ENCODE results near the gene SH3BGRL2. TPM values are rescaled to one million over a fixed set of nuclear protein-coding genes. Genes with fewer than 3 reads are reported as not detected.

The SH3BGRL2 gene
- total and polyA plus RNA-seq, 2 of the 4 experiments (the other 2 are of a cell fraction): 2.4 to 5.6 TPM

DNA sequence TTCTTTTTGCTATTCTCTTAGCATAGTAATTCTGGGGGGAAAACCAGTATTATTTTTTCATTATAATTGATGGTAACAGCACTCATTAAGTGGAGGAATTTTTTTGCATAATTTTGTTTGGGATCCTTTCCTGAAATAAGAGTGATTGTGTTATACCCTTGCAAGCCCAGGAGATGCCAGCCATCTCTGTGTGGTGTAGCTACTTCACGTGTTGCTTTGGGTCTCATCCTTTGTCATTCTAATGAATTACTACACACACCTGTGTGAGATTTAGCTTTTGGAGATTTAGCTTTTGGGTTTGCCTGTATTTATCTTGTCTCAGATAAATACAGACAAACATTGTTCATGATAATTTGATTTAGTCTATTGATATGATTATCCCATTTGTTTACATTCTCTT is 76.5 kb downstream of the SH3BGRL2 start:
- H2AK5ac ChIP-seq (ENCODE audit: low read depth, low read length): no peak overlapping the region
- no peaks in the 10 kb centered on the region for H3K4me1 ChIP-seq (ENCODE audit: control insufficient read depth, insufficient read depth, low read length)
- no peak overlapping the region for H3K56ac ChIP-seq (ENCODE audit: extremely low read depth, insufficient read depth, low read length)
- no peak overlapping the region for H3K27ac ChIP-seq (ENCODE audit: insufficient read depth, low read length)
- no peak overlapping the region for H3K4me3 ChIP-seq (ENCODE audit: insufficient read depth, low read depth, low read length)
- H2BK20ac ChIP-seq (ENCODE audit: low read depth, low read length): no peak overlapping the region
- DNase-seq (no peak), ATAC-seq (ENCODE audit: low read depth) (no peak)
- H3K27me3 ChIP-seq (ENCODE audit: control insufficient read depth, insufficient read depth, low read length): no peaks in the 10 kb centered on the region; the same call in 1 of the 2 replicates
- in situ Hi-C loops (cut with MboI; ENCODE audit: low sequenced_read_pairs) (no loop called here), dilution Hi-C loops (cut with HindIII; ENCODE audit: low sequenced_read_pairs, unreplicated experiment) (no loop called here), intact Hi-C loops (cut with micrococcal nuclease) (no loop called here)
- WGBS, 2 experiments (ENCODE audit: extremely low coverage in 2 of 2, insufficient read length in 1 of 2): no CpG with 5 or more reads among the region's 1 CpG
- no peaks in the 10 kb centered on the region for H4K20me1 ChIP-seq (ENCODE audit: insufficient read depth, low read length)
- CTCF ChIA-PET: no interaction called here
- H3K14ac ChIP-seq (replicated peaks; ENCODE audit: low read depth, low read length): no peak overlapping the region
- no peak overlapping the region for H2BK120ac ChIP-seq (ENCODE audit: low read depth, low read length)
- TF ChIP-seq RFX5 (IDR thresholded peaks at IDR 0.05; ENCODE audit: low read depth, low read length): no peak
- TF ChIP-seq CHD1 (IDR thresholded peaks at IDR 0.05; ENCODE audit: low read depth, low read length): no peak
- no peak for TF ChIP-seq MAZ (IDR thresholded peaks at IDR 0.05; ENCODE audit: borderline replicate concordance, low read depth, low read length)
- TF ChIP-seq MAFK (IDR thresholded peaks at IDR 0.05; ENCODE audit: low read depth, low read length): no peak
- no peak for TF ChIP-seq RAD21 (IDR thresholded peaks at IDR 0.05; ENCODE audit: low read length)
- TF ChIP-seq NFE2L2 (IDR thresholded peaks at IDR 0.05; ENCODE audit: low read depth, low read length): no peak
- TF ChIP-seq, protein P1, sequence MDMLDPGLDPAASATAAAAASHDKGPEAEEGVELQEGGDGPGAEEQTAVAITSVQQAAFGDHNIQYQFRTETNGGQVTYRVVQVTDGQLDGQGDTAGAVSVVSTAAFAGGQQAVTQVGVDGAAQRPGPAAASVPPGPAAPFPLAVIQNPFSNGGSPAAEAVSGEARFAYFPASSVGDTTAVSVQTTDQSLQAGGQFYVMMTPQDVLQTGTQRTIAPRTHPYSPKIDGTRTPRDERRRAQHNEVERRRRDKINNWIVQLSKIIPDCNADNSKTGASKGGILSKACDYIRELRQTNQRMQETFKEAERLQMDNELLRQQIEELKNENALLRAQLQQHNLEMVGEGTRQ (IDR thresholded peaks at IDR 0.05; ENCODE audit: low read depth, low read length): no peak
- TF ChIP-seq CEBPB (IDR thresholded peaks at IDR 0.05; ENCODE audit: low read depth, low read length): no peak
- TF ChIP-seq SMC3 (IDR thresholded peaks at IDR 0.05; ENCODE audit: low read depth, low read length): no peak
- no peak for TF ChIP-seq MXI1 (IDR thresholded peaks at IDR 0.05; ENCODE audit: borderline replicate concordance, low read depth, low read length)
- TF ChIP-seq RCOR1 (IDR thresholded peaks at IDR 0.05; ENCODE audit: insufficient replicate concordance, low read length): no peak
- no peak for TF ChIP-seq BHLHE40 (IDR thresholded peaks at IDR 0.05; ENCODE audit: low read depth, low read length)
- TF ChIP-seq, protein P2, sequence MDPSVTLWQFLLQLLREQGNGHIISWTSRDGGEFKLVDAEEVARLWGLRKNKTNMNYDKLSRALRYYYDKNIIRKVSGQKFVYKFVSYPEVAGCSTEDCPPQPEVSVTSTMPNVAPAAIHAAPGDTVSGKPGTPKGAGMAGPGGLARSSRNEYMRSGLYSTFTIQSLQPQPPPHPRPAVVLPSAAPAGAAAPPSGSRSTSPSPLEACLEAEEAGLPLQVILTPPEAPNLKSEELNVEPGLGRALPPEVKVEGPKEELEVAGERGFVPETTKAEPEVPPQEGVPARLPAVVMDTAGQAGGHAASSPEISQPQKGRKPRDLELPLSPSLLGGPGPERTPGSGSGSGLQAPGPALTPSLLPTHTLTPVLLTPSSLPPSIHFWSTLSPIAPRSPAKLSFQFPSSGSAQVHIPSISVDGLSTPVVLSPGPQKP (IDR thresholded peaks at IDR 0.05; ENCODE audit: borderline replicate concordance, low read depth, low read length): no peak
- TF ChIP-seq, protein P3, sequence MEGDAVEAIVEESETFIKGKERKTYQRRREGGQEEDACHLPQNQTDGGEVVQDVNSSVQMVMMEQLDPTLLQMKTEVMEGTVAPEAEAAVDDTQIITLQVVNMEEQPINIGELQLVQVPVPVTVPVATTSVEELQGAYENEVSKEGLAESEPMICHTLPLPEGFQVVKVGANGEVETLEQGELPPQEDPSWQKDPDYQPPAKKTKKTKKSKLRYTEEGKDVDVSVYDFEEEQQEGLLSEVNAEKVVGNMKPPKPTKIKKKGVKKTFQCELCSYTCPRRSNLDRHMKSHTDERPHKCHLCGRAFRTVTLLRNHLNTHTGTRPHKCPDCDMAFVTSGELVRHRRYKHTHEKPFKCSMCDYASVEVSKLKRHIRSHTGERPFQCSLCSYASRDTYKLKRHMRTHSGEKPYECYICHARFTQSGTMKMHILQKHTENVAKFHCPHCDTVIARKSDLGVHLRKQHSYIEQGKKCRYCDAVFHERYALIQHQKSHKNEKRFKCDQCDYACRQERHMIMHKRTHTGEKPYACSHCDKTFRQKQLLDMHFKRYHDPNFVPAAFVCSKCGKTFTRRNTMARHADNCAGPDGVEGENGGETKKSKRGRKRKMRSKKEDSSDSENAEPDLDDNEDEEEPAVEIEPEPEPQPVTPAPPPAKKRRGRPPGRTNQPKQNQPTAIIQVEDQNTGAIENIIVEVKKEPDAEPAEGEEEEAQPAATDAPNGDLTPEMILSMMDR (conservative IDR thresholded peaks at IDR 0.05; ENCODE audit: low read depth, low read length): no peak
- H4K5ac ChIP-seq (ENCODE audit: low read depth, low read length): no peak overlapping the region
- H3K18ac ChIP-seq (ENCODE audit: low read depth, low read length): no peak overlapping the region
- no peak overlapping the region for H2BK5ac ChIP-seq (ENCODE audit: low read depth, low read length, poor library complexity, severe bottlenecking)
- H3K9me3 ChIP-seq (ENCODE audit: control insufficient read depth, insufficient read depth, low read length): no peaks in the 10 kb centered on the region
- no peak overlapping the region for H3K4ac ChIP-seq (ENCODE audit: low read depth, low read length)
- H2AK9ac ChIP-seq (replicated peaks; ENCODE audit: low read depth, low read length, poor library complexity): no peak overlapping the region
- no peak overlapping the region for H3K4me2 ChIP-seq (ENCODE audit: low read depth, low read length)
- H3K9me1 ChIP-seq (ENCODE audit: insufficient read depth, low read length): no peaks in the 10 kb centered on the region
- no peak overlapping the region for H2BK15ac ChIP-seq (ENCODE audit: low read depth, low read length)
- no peak overlapping the region for H4K8ac ChIP-seq (ENCODE audit: low read depth in 2 of 2, low read length in 2 of 2)
- no TSS peak for BruUV-seq (replicated peaks)
- H4K91ac ChIP-seq (ENCODE audit: insufficient read depth, low read depth, low read length): no peak overlapping the region
- POLR2A ChIA-PET (ENCODE audit: unreplicated experiment): no interaction called here
- no peaks in the 10 kb centered on the region for H3K79me1 ChIP-seq (ENCODE audit: low read depth in 1 of 2, low read length in 2 of 2)
- no peak overlapping the region for H2AFZ ChIP-seq (replicated peaks; ENCODE audit: low read length, poor library complexity)
- no peak overlapping the region for H3K9ac ChIP-seq (ENCODE audit: low read depth, low read length)
- no peak overlapping the region for H3K23ac ChIP-seq (ENCODE audit: low read depth, low read length)
- no peaks in the 10 kb centered on the region for H3K36me3 ChIP-seq (ENCODE audit: control insufficient read depth, insufficient read depth, low read length)

Data from IMR-90 (cell line).